Frontal cortex (tissue), 4 donors: ENCODE measurements around the gene UQCC5. TPM values are rescaled to one million over a fixed set of nuclear protein-coding genes. Genes with fewer than 3 reads are reported as not detected.

Experiments used
- DNase-seq, 2 donors: peaks; one replicate each; pipeline ENCODE4 v3.0.0; 2012; ENCODE audit warnings: low spot score in 2 of 2
- FAIRE-seq: peaks from 2 replicates; lab custom pipeline; 2012; peaks lifted over from hg19 to GRCh38; lab: Jason Lieb, UNC
- total RNA-seq: library from RNA; depleted of rRNA; stranded (reverse); fragments of >200 nt; gene quantifications from one replicate; pipeline ENCODE4 v1.2.3, GENCODE V29; 2014
- donor health status: control.
- donor health status: control.
- donor health status: control.

Gene UQCC5
- total RNA-seq, 1 donor from 2014 or later: 2.0 TPM

- FAIRE-seq (no peak), DNase-seq (no peak)
Observed at GRCh38 chr3:52502808-52503350, 33.5 kb upstream of the UQCC5 start.

GRCh38 chr3:52503788-52504424, 32.5 kb upstream of the UQCC5 start:
- no peak for DNase-seq
- no peak for FAIRE-seq

- no peak for FAIRE-seq
- no peak for DNase-seq
Observed at GRCh38 chr3:52504977-52505376, 31.4 kb upstream of the UQCC5 start.

GRCh38 chr3:52506266-52506966, 30.0 kb upstream of the UQCC5 start:
- no peak for DNase-seq
- no peak for FAIRE-seq

- DNase-seq: no peak
- no peak for FAIRE-seq
Observed at GRCh38 chr3:52507359-52507758, 29.0 kb upstream of the UQCC5 start.

- FAIRE-seq (no peak), DNase-seq (no peak)
Observed at GRCh38 chr3:52509753-52510328, 26.6 kb upstream of the UQCC5 start.

- FAIRE-seq: no peak
- no peak for DNase-seq
Observed at GRCh38 chr3:52511509-52511908, 24.9 kb upstream of the UQCC5 start.

GRCh38 chr3:52512105-52512504, 24.3 kb upstream of the UQCC5 start:
- FAIRE-seq: no peak

GRCh38 chr3:52512727-52513126, 23.7 kb upstream of the UQCC5 start:
- FAIRE-seq (no peak), DNase-seq (no peak)

More at GRCh38 chr3:52512105-52512504, 24.3 kb upstream of the UQCC5 start:
- no peak for DNase-seq

GRCh38 chr3:52513281-52513680, 23.1 kb upstream of the UQCC5 start:
- FAIRE-seq (no peak), DNase-seq (no peak)

- FAIRE-seq: no peak
- no peak for DNase-seq
Observed at GRCh38 chr3:52514576-52514975, 21.8 kb upstream of the UQCC5 start.

GRCh38 chr3:52515192-52515591, 21.2 kb upstream of the UQCC5 start:
- no peak for DNase-seq
- no peak for FAIRE-seq

- DNase-seq: no peak
- FAIRE-seq: no peak
Observed at GRCh38 chr3:52516509-52517195, 19.8 kb upstream of the UQCC5 start.

- DNase-seq (no peak), FAIRE-seq (no peak)
Observed at GRCh38 chr3:52517796-52518722, 18.3 kb upstream of the UQCC5 start.

GRCh38 chr3:52518723-52519444, 17.5 kb upstream of the UQCC5 start:
- DNase-seq (no peak), FAIRE-seq (no peak)

- DNase-seq (no peak), FAIRE-seq (no peak)
Observed at GRCh38 chr3:52519445-52520140, 16.8 kb upstream of the UQCC5 start.

- FAIRE-seq (no peak), DNase-seq (no peak)
Observed at GRCh38 chr3:52520141-52520667, 16.2 kb upstream of the UQCC5 start.
